WTC11 (cell line): Measurements from ENCODE around the gene KRTAP4-6. TPM values are rescaled to one million over a fixed set of nuclear protein-coding genes. Genes with fewer than 3 reads are reported as not detected.
"Not testable (repeated sequence)": the region's sequence is repeated elsewhere in the genome, so short reads cannot be mapped to it uniquely, and the experiment has no call there.

Source experiments
- ATAC-seq: fragments of 200-7000 bp; cut with Tn5 transposase; 2 replicates; pipeline ENCODE4 v1.10.0; 2021; ENCODE audit warnings: mild to moderate bottlenecking, moderate library complexity
- CTCF ChIA-PET: fragments of 300-600 bp; sonication (Branson Sonifier 250); formaldehyde crosslinking; loops from one replicate; lab custom pipeline; 2021; ENCODE audit warnings: antibody characterized with exemption; lab: Charles Lee
- POLR2A ChIA-PET: fragments of 350-600 bp; sonication (Branson Sonifier 250); formaldehyde crosslinking; loops from one replicate; lab custom pipeline; 2021; ENCODE audit warnings: antibody characterized with exemption; lab: Charles Lee
- DNase-seq: peaks from one replicate; pipeline ENCODE4 v3.0.0; 2021; ENCODE audit warnings: low spot score
- H3K27ac Mint-ChIP-seq: 2 replicates; pipeline ENCODE4 v1.8.0; 2021; ENCODE audit warnings: mixed read lengths
- H3K27me3 Mint-ChIP-seq: 2 replicates; pipeline ENCODE4 v1.8.0; 2021; ENCODE audit warnings: low read depth, mild to moderate bottlenecking, moderate library complexity, mixed read lengths
- H3K36me3 Mint-ChIP-seq: 2 replicates; pipeline ENCODE4 v1.8.0; 2021; ENCODE audit warnings: mixed read lengths
- H3K4me1 Mint-ChIP-seq: 2 replicates; pipeline ENCODE4 v1.8.0; 2022; ENCODE audit warnings: mixed read lengths
- H3K4me3 Mint-ChIP-seq: 2 replicates; pipeline ENCODE4 v1.8.0; 2021; ENCODE audit warnings: mild to moderate bottlenecking, moderate library complexity, mixed read lengths
- H3K9me3 Mint-ChIP-seq: 2 replicates; pipeline ENCODE4 v1.8.0; 2021; ENCODE audit warnings: mixed read lengths
- ATF1 ChIP-seq: sonication (generic); formaldehyde crosslinking; IDR thresholded peaks from 2 replicates; pipeline ENCODE4 v1.8.1; 2023; ENCODE audit warnings: mild to moderate bottlenecking, moderate library complexity, missing genetic modification reagents
- GABPB1 ChIP-seq: sonication (generic); formaldehyde crosslinking; IDR thresholded peaks from 2 replicates; pipeline ENCODE4 v1.8.1; 2023; ENCODE audit warnings: mild to moderate bottlenecking, missing genetic modification reagents
- HMGA2 ChIP-seq: fragments of 250-450 bp; sonication (Bioruptor Pico); IDR thresholded peaks from 2 replicates; pipeline ENCODE4 v1.4.0; 2021; ENCODE audit warnings: mild to moderate bottlenecking, moderate library complexity
- IRF2 ChIP-seq: sonication (generic); formaldehyde crosslinking; IDR thresholded peaks from 2 replicates; pipeline ENCODE4 v1.8.0; 2022; ENCODE audit warnings: low read depth, missing genetic modification reagents, borderline replicate concordance
- NFATC4 ChIP-seq: fragments of 250-450 bp; sonication (Bioruptor Pico); IDR thresholded peaks from 2 replicates; pipeline ENCODE4 v1.9.0; 2021; ENCODE audit warnings: mild to moderate bottlenecking
- PRRX2 ChIP-seq: fragments of 250-450 bp; sonication (Bioruptor Pico); IDR thresholded peaks from 2 replicates; pipeline ENCODE4 v1.8.0; 2021; ENCODE audit warnings: mild to moderate bottlenecking
- SMAD4 ChIP-seq: sonication (generic); formaldehyde crosslinking; IDR thresholded peaks from 2 replicates; pipeline ENCODE4 v1.8.0; 2022; ENCODE audit warnings: mild to moderate bottlenecking, missing genetic modification reagents
- SOX15 ChIP-seq: fragments of 250-450 bp; sonication (Bioruptor Pico); IDR thresholded peaks from 2 replicates; pipeline ENCODE4 v1.9.0; 2021; ENCODE audit warnings: mild to moderate bottlenecking
- ZNF263 ChIP-seq: sonication (generic); formaldehyde crosslinking; IDR thresholded peaks from 2 replicates; pipeline ENCODE4 v1.8.1; 2022; ENCODE audit warnings: low read depth, mild to moderate bottlenecking, moderate library complexity, missing genetic modification reagents
- total RNA-seq: library from RNA; stranded (reverse); gene quantifications from 3 replicates; pipeline ENCODE4 v1.2.3, GENCODE V29; 2021
- TF ChIP-seq, protein P1 (sequence below): sonication (generic); formaldehyde crosslinking; IDR thresholded peaks from 2 replicates; pipeline ENCODE4 v1.8.1; 2022; ENCODE audit warnings: missing genetic modification reagents, borderline replicate concordance
- TF ChIP-seq, protein P2 (sequence below): fragments of 250-450 bp; sonication (Bioruptor Pico); IDR thresholded peaks from 2 replicates; pipeline ENCODE4 v2.1.2; 2022; ENCODE audit warnings: mild to moderate bottlenecking, moderate library complexity
- TF ChIP-seq, protein P3 (sequence below): sonication (generic); formaldehyde crosslinking; IDR thresholded peaks from 2 replicates; pipeline ENCODE4 v1.8.1; 2022; ENCODE audit warnings: mild to moderate bottlenecking, missing genetic modification reagents, moderate library complexity, borderline replicate concordance
- TF ChIP-seq, protein P4 (sequence below): sonication (generic); formaldehyde crosslinking; IDR thresholded peaks from 2 replicates; pipeline ENCODE4 v1.8.1; 2023; ENCODE audit warnings: mild to moderate bottlenecking, moderate library complexity, missing genetic modification reagents

KRTAP4-6 gene
- total RNA-seq, 1 experiment from 2014 or later, result not detected

DNA sequence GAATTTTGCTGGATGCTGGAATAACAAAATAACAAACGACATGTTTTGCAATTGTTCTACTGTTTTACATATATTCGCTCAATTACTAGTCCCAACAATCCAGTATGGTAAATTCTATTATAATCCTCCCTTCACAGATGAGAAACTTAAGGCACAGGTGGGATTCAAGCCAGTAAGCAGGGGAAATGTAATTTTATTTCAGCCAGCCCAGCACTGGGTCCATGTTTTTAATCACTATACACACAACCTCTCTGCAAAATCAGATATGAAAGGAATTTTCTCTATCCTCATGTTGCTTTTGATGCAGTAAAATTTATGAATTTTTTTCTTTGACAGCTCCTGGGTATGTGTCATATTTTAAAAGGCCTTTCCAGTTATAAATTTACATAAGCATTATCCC is 4.9 kb upstream of the KRTAP4-6 start:
- Mint-ChIP-seq H3K9me3 (peaks cover 44% of the 10 kb centered on the region), H3K4me3 (no peak overlapping the region), H3K27me3 (peaks cover 3% of the 10 kb centered on the region; the same call in 1 of the 2 replicates), H3K4me1 (peaks cover 8% of the 10 kb centered on the region; the same call in 1 of the 2 replicates), H3K36me3 (peaks cover 27% of the 10 kb centered on the region), H3K27ac (no peak overlapping the region)
- ATAC-seq, result no peak
- DNase-seq, result no peak
- CTCF ChIA-PET, result no interaction called here
- TF ChIP-seq ZNF263 (no peak), GABPB1 (CRISPR knock-in tag) (no peak)
- POLR2A ChIA-PET, result no interaction called here

DNA sequence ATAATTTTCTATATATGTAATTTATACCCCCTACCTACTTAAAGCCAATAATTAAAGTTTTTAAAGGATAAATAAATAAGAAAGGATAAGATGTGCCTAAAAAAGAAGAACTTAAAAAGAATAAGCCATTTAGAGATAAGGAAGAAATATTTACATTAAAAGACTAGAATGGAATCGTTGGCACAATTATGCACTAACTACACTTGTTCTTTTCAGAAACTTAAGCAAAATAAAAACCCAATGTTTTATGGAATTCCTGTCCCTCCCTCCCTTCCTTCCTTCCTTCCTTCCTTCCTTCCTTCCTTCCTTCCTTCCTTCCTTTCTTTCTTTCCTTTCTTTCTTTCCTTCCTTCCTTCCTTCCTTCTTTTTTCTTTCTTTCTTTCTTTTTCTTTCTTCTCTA is 4.5 kb upstream of the KRTAP4-6 start:
- Mint-ChIP-seq H3K27me3 (peaks cover 3% of the 10 kb centered on the region; the same call in 1 of the 2 replicates), H3K4me3 (no peak overlapping the region)

DNA sequence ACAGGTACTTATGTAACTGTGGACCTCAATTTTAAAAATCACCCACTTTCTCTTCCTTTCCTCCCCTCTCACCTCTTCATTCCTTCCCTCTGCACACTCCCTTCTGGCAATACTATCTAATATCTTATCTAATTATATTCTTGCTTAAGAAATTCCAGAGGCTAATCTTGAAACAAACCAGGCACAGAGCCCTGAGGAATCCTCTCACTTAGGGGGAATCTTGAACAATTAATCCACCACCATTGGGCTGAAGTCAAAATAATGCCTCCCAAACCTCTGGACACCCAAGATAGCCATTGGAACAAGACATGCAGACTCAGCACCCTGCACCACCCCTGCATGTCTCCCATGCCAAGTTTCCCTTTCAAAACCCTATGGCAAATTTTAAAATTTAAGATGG is 1.0 kb upstream of the KRTAP4-6 start:
- Mint-ChIP-seq H3K4me1 (no peaks in the 10 kb centered on the region), H3K36me3 (peaks cover 30% of the 10 kb centered on the region), H3K27ac (no peak overlapping the region), H3K4me3 (no peak overlapping the region), H3K27me3 (peaks cover 5% of the 10 kb centered on the region), H3K9me3 (peaks cover 65% of the 10 kb centered on the region)
- TF ChIP-seq, protein P1, sequence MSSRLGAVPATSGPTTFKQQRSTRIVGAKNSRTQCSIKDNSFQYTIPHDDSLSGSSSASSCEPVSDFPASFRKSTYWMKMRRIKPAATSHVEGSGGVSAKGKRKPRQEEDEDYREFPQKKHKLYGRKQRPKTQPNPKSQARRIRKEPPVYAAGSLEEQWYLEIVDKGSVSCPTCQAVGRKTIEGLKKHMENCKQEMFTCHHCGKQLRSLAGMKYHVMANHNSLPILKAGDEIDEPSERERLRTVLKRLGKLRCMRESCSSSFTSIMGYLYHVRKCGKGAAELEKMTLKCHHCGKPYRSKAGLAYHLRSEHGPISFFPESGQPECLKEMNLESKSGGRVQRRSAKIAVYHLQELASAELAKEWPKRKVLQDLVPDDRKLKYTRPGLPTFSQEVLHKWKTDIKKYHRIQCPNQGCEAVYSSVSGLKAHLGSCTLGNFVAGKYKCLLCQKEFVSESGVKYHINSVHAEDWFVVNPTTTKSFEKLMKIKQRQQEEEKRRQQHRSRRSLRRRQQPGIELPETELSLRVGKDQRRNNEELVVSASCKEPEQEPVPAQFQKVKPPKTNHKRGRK (CRISPR knock-in tag), result no peak
- TF ChIP-seq ZNF263 (no peak), SOX15 (CRISPR knock-in tag) (no peak), ATF1 (CRISPR knock-in tag) (no peak)
- ChIA-PET POLR2A (no interaction called here), CTCF (no interaction called here)
- DNase-seq (no peak), ATAC-seq (no peak)

More for the DNA sequence above, 4.5 kb upstream of the KRTAP4-6 start:
- H3K4me1 Mint-ChIP-seq, result peaks cover 8% of the 10 kb centered on the region; the same call in 1 of the 2 replicates
- no peak for ATAC-seq
- DNase-seq, result no peak
- TF ChIP-seq SMAD4 (CRISPR knock-in tag) (no peak), HMGA2 (CRISPR knock-in tag) (no peak), IRF2 (CRISPR knock-in tag) (no peak), PRRX2 (no peak), NFATC4 (CRISPR knock-in tag) (no peak)
- TF ChIP-seq, protein P2, sequence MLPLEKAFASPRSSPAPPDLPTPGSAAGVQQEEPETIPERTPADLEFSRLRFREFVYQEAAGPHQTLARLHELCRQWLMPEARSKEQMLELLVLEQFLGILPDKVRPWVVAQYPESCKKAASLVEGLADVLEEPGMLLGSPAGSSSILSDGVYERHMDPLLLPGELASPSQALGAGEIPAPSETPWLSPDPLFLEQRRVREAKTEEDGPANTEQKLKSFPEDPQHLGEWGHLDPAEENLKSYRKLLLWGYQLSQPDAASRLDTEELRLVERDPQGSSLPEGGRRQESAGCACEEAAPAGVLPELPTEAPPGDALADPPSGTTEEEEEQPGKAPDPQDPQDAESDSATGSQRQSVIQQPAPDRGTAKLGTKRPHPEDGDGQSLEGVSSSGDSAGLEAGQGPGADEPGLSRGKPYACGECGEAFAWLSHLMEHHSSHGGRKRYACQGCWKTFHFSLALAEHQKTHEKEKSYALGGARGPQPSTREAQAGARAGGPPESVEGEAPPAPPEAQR (CRISPR knock-in tag), result no peak
- TF ChIP-seq, protein P3, sequence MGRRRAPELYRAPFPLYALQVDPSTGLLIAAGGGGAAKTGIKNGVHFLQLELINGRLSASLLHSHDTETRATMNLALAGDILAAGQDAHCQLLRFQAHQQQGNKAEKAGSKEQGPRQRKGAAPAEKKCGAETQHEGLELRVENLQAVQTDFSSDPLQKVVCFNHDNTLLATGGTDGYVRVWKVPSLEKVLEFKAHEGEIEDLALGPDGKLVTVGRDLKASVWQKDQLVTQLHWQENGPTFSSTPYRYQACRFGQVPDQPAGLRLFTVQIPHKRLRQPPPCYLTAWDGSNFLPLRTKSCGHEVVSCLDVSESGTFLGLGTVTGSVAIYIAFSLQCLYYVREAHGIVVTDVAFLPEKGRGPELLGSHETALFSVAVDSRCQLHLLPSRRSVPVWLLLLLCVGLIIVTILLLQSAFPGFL (CRISPR knock-in tag), result no peak
- TF ChIP-seq, protein P4, sequence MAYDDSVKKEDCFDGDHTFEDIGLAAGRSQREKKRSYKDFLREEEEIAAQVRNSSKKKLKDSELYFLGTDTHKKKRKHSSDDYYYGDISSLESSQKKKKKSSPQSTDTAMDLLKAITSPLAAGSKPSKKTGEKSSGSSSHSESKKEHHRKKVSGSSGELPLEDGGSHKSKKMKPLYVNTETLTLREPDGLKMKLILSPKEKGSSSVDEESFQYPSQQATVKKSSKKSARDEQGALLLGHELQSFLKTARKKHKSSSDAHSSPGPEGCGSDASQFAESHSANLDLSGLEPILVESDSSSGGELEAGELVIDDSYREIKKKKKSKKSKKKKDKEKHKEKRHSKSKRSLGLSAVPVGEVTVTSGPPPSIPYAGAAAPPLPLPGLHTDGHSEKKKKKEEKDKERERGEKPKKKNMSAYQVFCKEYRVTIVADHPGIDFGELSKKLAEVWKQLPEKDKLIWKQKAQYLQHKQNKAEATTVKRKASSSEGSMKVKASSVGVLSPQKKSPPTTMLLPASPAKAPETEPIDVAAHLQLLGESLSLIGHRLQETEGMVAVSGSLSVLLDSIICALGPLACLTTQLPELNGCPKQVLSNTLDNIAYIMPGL (CRISPR knock-in tag), result no peak
- ChIA-PET POLR2A (no interaction called here), CTCF (no interaction called here)
- no peak overlapping the region for H3K27ac Mint-ChIP-seq
- peaks cover 27% of the 10 kb centered on the region for H3K36me3 Mint-ChIP-seq
- peaks cover 44% of the 10 kb centered on the region for H3K9me3 Mint-ChIP-seq

DNA sequence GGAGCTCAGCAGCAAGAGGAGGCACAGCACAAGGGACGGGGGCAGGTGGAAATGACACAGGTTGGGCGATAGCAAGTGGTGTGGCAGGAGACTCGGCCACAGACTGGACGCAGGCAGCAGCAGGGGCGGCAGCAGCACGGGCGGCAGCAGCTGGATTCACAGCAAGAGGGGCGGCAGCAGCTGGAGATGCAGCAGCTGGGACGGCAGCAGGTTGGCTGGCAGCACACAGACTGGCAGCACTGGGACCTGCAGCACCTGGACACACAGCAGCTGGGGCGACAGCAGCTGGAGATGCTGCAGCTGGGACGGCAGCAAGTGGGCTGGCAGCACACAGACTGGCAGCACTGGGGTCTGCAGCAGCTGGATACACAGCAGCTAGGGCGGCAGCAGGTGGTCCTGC is 479 bp downstream of the KRTAP4-6 start:
- H3K4me3 Mint-ChIP-seq, DNase-seq, ATAC-seq, H3K27ac Mint-ChIP-seq, POLR2A ChIA-PET, CTCF ChIA-PET, H3K4me1 Mint-ChIP-seq, H3K27me3 Mint-ChIP-seq: not testable (repeated sequence)
- Mint-ChIP-seq H3K9me3 (peaks cover 61% of the 10 kb centered on the region), H3K36me3 (peaks cover 28% of the 10 kb centered on the region)
